Prostate gland (tissue), 2 donors: ENCODE data around the gene PPIL3.

Experiments used
- CTCF ChIP-seq, 4 experiments: fragments of 200-600 bp in 2 of 4; fragments of 450-650 bp in 2 of 4; sonication (generic) in 2 of 4; IDR thresholded peaks; 1 replicate in 3 of 4; 2 replicates in 1 of 4; pipeline ENCODE4 v1.5.1; 2016 to 2019; ENCODE audit warnings: antibody characterized with exemption in 4 of 4, mild to moderate bottlenecking in 2 of 4, moderate library complexity in 2 of 4
- POLR2AphosphoS5 ChIP-seq: sonication (generic); formaldehyde crosslinking; IDR thresholded peaks from one replicate; pipeline ENCODE4 v1.6.1; 2017; ENCODE audit warnings: antibody characterized with exemption

GRCh38 chr2:200860092-200860795 is 28.6 kb downstream of the PPIL3 start:
- TF ChIP-seq CTCF (IDR thresholded peaks at IDR 0.05) (no peak), POLR2AphosphoS5 (peak; percentile 20)
